Naive thymus-derived CD4-positive, alpha-beta T cell (primary cell): ENCODE results near the gene PLCL1. TPM values are rescaled to one million over a fixed set of nuclear protein-coding genes. Genes with fewer than 3 reads are reported as not detected.
"Not testable (repeated sequence)": the region's sequence is repeated elsewhere in the genome, so short reads cannot be mapped to it uniquely, and the experiment has no call there.

ENCODE experiments used
- ATAC-seq: fragments of 150-1000 bp; cut with Tn5 transposase; 2 replicates; pipeline ENCODE4 v1.10.0; 2021; ENCODE audit warnings: mild to moderate bottlenecking, moderate library complexity
- CTCF ChIA-PET: fragments of 350-600 bp; sonication (Branson Sonifier 250); formaldehyde crosslinking; loops from one replicate; lab custom pipeline; 2021; ENCODE audit warnings: antibody characterized with exemption; lab: Charles Lee
- POLR2A ChIA-PET: fragments of 350-600 bp; sonication (Branson Sonifier 250); formaldehyde crosslinking; loops from one replicate; lab custom pipeline; 2021; ENCODE audit warnings: antibody characterized with exemption, inconsistent platforms; lab: Charles Lee
- DNase-seq, 9 donors: peaks; one replicate each; pipeline versions ENCODE4 v3.0.0 to v3.0.0-alpha.2; 2020 to 2022; ENCODE audit warnings: mixed read lengths in 1 of 9
- H3K27ac ChIP-seq: one replicate; pipeline ENCODE4 v1.7.0; 2013; ENCODE audit warnings: mild to moderate bottlenecking, low read depth, low read length, moderate library complexity
- H3K27me3 ChIP-seq, 2 donors: one replicate each; pipeline ENCODE4 v1.7.0; 2013; ENCODE audit warnings: low read length in 2 of 2, mild to moderate bottlenecking in 2 of 2, moderate library complexity in 2 of 2; ENCODE audit not compliant: control insufficient read depth in 2 of 2, insufficient read depth in 2 of 2
- H3K36me3 ChIP-seq, 3 experiments: 1 replicate in 2 of 3; 2 replicates in 1 of 3; pipeline ENCODE4 v1.7.0; 2013; ENCODE audit warnings: low read length in 3 of 3, mild to moderate bottlenecking in 3 of 3, moderate library complexity in 1 of 3; ENCODE audit not compliant: insufficient read depth in 3 of 3, control insufficient read depth in 2 of 3
- H3K4me1 ChIP-seq, 2 donors: one replicate each; pipeline ENCODE4 v1.7.0; 2013; ENCODE audit warnings: low read length in 2 of 2, mild to moderate bottlenecking in 2 of 2, moderate library complexity in 1 of 2; ENCODE audit not compliant: control insufficient read depth in 2 of 2, insufficient read depth in 2 of 2
- H3K4me3 ChIP-seq: 2 replicates; pipeline ENCODE4 v1.7.0; 2013; ENCODE audit warnings: mild to moderate bottlenecking, low read length
- H3K9me3 ChIP-seq, 3 experiments: 1 replicate in 2 of 3; 2 replicates in 1 of 3; pipeline ENCODE4 v1.7.0; 2013; ENCODE audit warnings: low read length in 3 of 3; ENCODE audit not compliant: control insufficient read depth in 2 of 3
- H3K27ac Mint-ChIP-seq, 9 donors: one replicate each; pipeline ENCODE4 v1.8.0; 2020 to 2022; ENCODE audit warnings: mixed read lengths in 9 of 9, mild to moderate bottlenecking in 8 of 9, moderate library complexity in 5 of 9, inconsistent platforms in 2 of 9
- H3K27me3 Mint-ChIP-seq, 5 donors: one replicate each; pipeline ENCODE4 v1.8.0; 2021 to 2022; ENCODE audit warnings: mixed read lengths in 5 of 5, mild to moderate bottlenecking in 1 of 5
- H3K36me3 Mint-ChIP-seq, 5 donors: one replicate each; pipeline ENCODE4 v1.8.0; 2020 to 2022; ENCODE audit warnings: mixed read lengths in 5 of 5, mild to moderate bottlenecking in 3 of 5, inconsistent platforms in 1 of 5
- H3K4me1 Mint-ChIP-seq, 7 donors: one replicate each; pipeline ENCODE4 v1.8.0; 2020 to 2022; ENCODE audit warnings: mixed read lengths in 7 of 7, mild to moderate bottlenecking in 3 of 7, inconsistent platforms in 1 of 7
- H3K4me3 Mint-ChIP-seq, 10 donors: one replicate each; pipeline ENCODE4 v1.8.0; 2020 to 2022; ENCODE audit warnings: mild to moderate bottlenecking in 10 of 10, mixed read lengths in 10 of 10, moderate library complexity in 6 of 10, inconsistent platforms in 2 of 10
- H3K9me3 Mint-ChIP-seq, 11 donors: one replicate each; pipeline ENCODE4 v1.8.0; 2020 to 2022; ENCODE audit warnings: mixed read lengths in 11 of 11, mild to moderate bottlenecking in 4 of 11, inconsistent platforms in 1 of 11, moderate library complexity in 1 of 11
- intact Hi-C, 2 donors: fragments of 100-400 bp; cut with micrococcal nuclease; formaldehyde crosslinking; loops; one replicate each; pipeline ENCODE4 v1.15.1; 2023
- polyA plus RNA-seq, 2 donors: library from polyadenylated mRNA; unstranded; fragments of 300-500 nt; fragmentation: Illumina TruSeq; gene quantifications; one replicate each; pipeline ENCODE4 v1.2.3, GENCODE V29; 2021
- total RNA-seq, 6 experiments: library from RNA in 5 of 6; stranded (reverse) in 5 of 6; gene quantifications; 1 replicate in 5 of 6; 2 replicates in 1 of 6; pipeline ENCODE4 v1.2.3 and lab custom pipeline; 2021 to 2026

PLCL1 gene
- total and polyA plus RNA-seq, 7 experiments from 2014 or later = 1.8 to 33.7 (median 22.7) TPM

DNA sequence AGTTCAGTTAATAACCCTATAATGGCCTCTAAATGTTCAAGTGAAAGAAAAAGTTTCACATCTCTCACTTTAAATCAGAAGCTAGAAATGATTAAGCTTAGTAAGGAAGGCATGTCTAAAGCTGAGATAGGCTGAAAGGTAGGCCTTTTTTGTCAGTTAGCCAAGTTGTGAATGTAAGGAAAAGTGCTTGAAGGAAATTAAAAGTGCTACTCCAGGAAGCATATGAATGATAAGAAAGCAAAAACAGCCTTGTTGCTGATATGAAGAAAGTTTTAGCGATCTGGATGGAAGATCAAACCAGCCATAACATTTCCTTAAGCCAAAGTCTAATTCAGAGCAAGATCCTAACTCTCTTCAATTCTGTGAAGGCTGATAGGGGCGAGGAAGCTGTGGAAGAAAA is 10.1 kb downstream of the PLCL1 start:
- ATAC-seq (no peak), DNase-seq (no peak)
- H3K4me1 Mint-ChIP-seq = peaks cover 8 to 86% (median 76%) of the 10 kb centered on the region in 7 donors
- H3K36me3 ChIP-seq = peaks cover 0 to under 1% (median 0%) of the 10 kb centered on the region in 3 experiments
- intact Hi-C loops = loop anchor here in 1 of 2 donors (1.0 kb wide), 1 partner anchor 8 kb away; no protein-coding TSS in a partner anchor
- H3K4me3 Mint-ChIP-seq = peak overlapping the region; percentile 21 to 81 (median 67)
- no peaks in the 10 kb centered on the region for H3K27me3 Mint-ChIP-seq
- H3K4me1 ChIP-seq = peaks cover 0 to 31% of the 10 kb centered on the region in 2 donors
- peaks cover 4 to 32% (median 19%) of the 10 kb centered on the region in 5 donors for H3K36me3 Mint-ChIP-seq
- no peak overlapping the region for H3K4me3 ChIP-seq
- CTCF ChIA-PET = interaction anchor here (0.7 to 2.4 kb wide), 4 partner anchors 10 to 140 kb away, joined by 3 to 13 read pairs (median 6); no protein-coding TSS in a partner anchor
- peak overlapping the region in 8 of 9 donors; percentile 24 to 92 (median 66) for H3K27ac Mint-ChIP-seq
- H3K9me3 Mint-ChIP-seq = no peaks in the 10 kb centered on the region
- H3K27ac ChIP-seq = no peak overlapping the region
- POLR2A ChIA-PET = no interaction called here
- H3K9me3 ChIP-seq = no peaks in the 10 kb centered on the region
- no peaks in the 10 kb centered on the region for H3K27me3 ChIP-seq

- no peaks in the 10 kb centered on the region for H3K9me3 ChIP-seq
- intact Hi-C loops = loop anchor here in 1 of 2 donors (1.0 kb wide), 1 partner anchor 10 kb away; no protein-coding TSS in a partner anchor
- CTCF ChIA-PET = interaction anchor here (0.6 kb wide), 1 partner anchor 10 kb away, joined by 3 read pairs; no protein-coding TSS in a partner anchor
- peaks cover 0 to 17% of the 10 kb centered on the region in 2 donors for H3K4me1 ChIP-seq
- no peak for ATAC-seq
- Mint-ChIP-seq H3K36me3 (peaks cover 0 to 46% (median 30%) of the 10 kb centered on the region in 5 donors), H3K9me3 (no peaks in the 10 kb centered on the region), H3K27ac (peak overlapping the region in 4 of 9 donors; percentile 1 to 51 (median 18)), H3K4me3 (peak overlapping the region in 1 of 10 donors; percentile 15), H3K4me1 (peaks cover 0 to 87% (median 69%) of the 10 kb centered on the region in 7 donors), H3K27me3 (no peaks in the 10 kb centered on the region)
- no peak overlapping the region for H3K27ac ChIP-seq
- H3K4me3 ChIP-seq = no peak overlapping the region
- no peaks in the 10 kb centered on the region for H3K27me3 ChIP-seq
- H3K36me3 ChIP-seq = peaks cover 0 to 4% (median 0%) of the 10 kb centered on the region in 3 experiments
- DNase-seq = no peak
- POLR2A ChIA-PET = interaction anchor here (1.5 kb wide), 1 partner anchor 13 kb away, joined by 7 read pairs; no protein-coding TSS in a partner anchor
Observed at GRCh38 chr2:197821550-197822289, 17.3 kb downstream of the PLCL1 start.

DNA sequence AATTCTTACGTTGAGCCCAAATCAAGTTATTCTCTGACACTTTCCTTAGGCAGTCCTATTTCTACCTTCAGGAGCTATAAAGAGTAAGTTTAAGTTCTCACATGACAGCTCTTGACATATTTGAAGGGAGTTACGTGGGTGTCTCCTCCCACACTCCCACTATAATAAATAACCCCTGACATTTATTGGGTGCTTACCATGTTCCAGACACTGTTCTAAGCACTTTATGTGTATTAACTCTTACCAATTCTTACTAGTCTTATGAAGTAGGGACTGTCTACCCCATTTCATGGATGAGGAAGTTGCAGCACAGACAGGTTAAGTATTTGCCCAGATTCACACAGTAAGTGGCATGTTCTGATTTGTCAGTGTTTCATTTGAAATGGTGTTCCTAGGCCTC is 17.9 kb downstream of the PLCL1 start:
- DNase-seq = no peak
- H3K27me3 Mint-ChIP-seq = no peaks in the 10 kb centered on the region
- H3K4me1 Mint-ChIP-seq = peaks cover 0 to 87% (median 75%) of the 10 kb centered on the region in 7 donors
- ChIA-PET CTCF (no interaction called here), POLR2A (interaction anchor here (1.7 kb wide), 1 partner anchor 17 kb away, joined by 5 read pairs; no protein-coding TSS in a partner anchor)
- H3K27ac Mint-ChIP-seq = peak overlapping the region in 4 of 9 donors; percentile 10 to 51 (median 30)
- H3K9me3 Mint-ChIP-seq = no peaks in the 10 kb centered on the region
- peaks cover 0 to 17% of the 10 kb centered on the region in 2 donors for H3K4me1 ChIP-seq
- peaks cover 0 to 4% (median 0%) of the 10 kb centered on the region in 3 experiments for H3K36me3 ChIP-seq
- no peaks in the 10 kb centered on the region for H3K9me3 ChIP-seq
- no peak overlapping the region for H3K4me3 ChIP-seq
- H3K27ac ChIP-seq = no peak overlapping the region
- no peak overlapping the region for H3K4me3 Mint-ChIP-seq
- intact Hi-C loops = no loop called here
- H3K36me3 Mint-ChIP-seq = peaks cover 0 to 43% (median 26%) of the 10 kb centered on the region in 5 donors
- H3K27me3 ChIP-seq = no peaks in the 10 kb centered on the region
- no peak for ATAC-seq

- peaks cover 0 to 4% of the 10 kb centered on the region in 2 donors for H3K4me1 ChIP-seq
- H3K27ac ChIP-seq = no peak overlapping the region
- ChIA-PET CTCF (interaction anchor here (0.5 to 1.0 kb wide), 3 partner anchors 32 to 235 kb away, joined by 3 to 4 read pairs (median 3); no protein-coding TSS in a partner anchor), POLR2A (interaction anchor here (1.4 kb wide), 1 partner anchor 20 kb away, joined by 3 read pairs; no protein-coding TSS in a partner anchor)
- H3K4me1 Mint-ChIP-seq = peaks cover 0 to 54% (median 42%) of the 10 kb centered on the region in 7 donors
- intact Hi-C loops = loop anchor here in 1 of 2 donors (1.0 kb wide), 1 partner anchor 7 kb away; no protein-coding TSS in a partner anchor
- H3K9me3 Mint-ChIP-seq = peaks cover 5 to 23% (median 8%) of the 10 kb centered on the region in 11 donors
- no peaks in the 10 kb centered on the region for H3K27me3 ChIP-seq
- H3K27me3 Mint-ChIP-seq = no peaks in the 10 kb centered on the region
- no peak for ATAC-seq
- peak overlapping the region in 3 of 9 donors; percentile 29 to 63 (median 50) for H3K27ac Mint-ChIP-seq
- no peaks in the 10 kb centered on the region for H3K36me3 ChIP-seq
- no peak overlapping the region for H3K4me3 Mint-ChIP-seq
- H3K9me3 ChIP-seq = no peaks in the 10 kb centered on the region
- H3K36me3 Mint-ChIP-seq = peaks cover 8 to 27% (median 21%) of the 10 kb centered on the region in 5 donors
- DNase-seq = no peak
- H3K4me3 ChIP-seq = no peak overlapping the region
Observed at GRCh38 chr2:197827618-197828017, 23.2 kb downstream of the PLCL1 start.

- no peaks in the 10 kb centered on the region for H3K27me3 ChIP-seq
- H3K9me3 ChIP-seq = no peaks in the 10 kb centered on the region
- peaks cover 0 to 48% (median 38%) of the 10 kb centered on the region in 7 donors for H3K4me1 Mint-ChIP-seq
- H3K4me1 ChIP-seq = peaks cover 0 to 3% of the 10 kb centered on the region in 2 donors
- H3K9me3 Mint-ChIP-seq = peaks cover 5 to 31% (median 8%) of the 10 kb centered on the region in 11 donors
- H3K27ac Mint-ChIP-seq = no peak overlapping the region
- H3K36me3 ChIP-seq = no peaks in the 10 kb centered on the region
- no peak overlapping the region for H3K4me3 Mint-ChIP-seq
- no peaks in the 10 kb centered on the region for H3K27me3 Mint-ChIP-seq
- no peak for ATAC-seq
- intact Hi-C loops = loop anchor here in 1 of 2 donors (1.0 kb wide), 1 partner anchor 8 kb away; no protein-coding TSS in a partner anchor
- peaks cover 11 to 27% (median 21%) of the 10 kb centered on the region in 5 donors for H3K36me3 Mint-ChIP-seq
- H3K27ac ChIP-seq = no peak overlapping the region
- ChIA-PET CTCF (no interaction called here), POLR2A (interaction anchor here (1.2 kb wide), 1 partner anchor 10 kb away, joined by 4 read pairs; no protein-coding TSS in a partner anchor)
- H3K4me3 ChIP-seq = no peak overlapping the region
- no peak for DNase-seq
Observed at GRCh38 chr2:197828464-197829135, 24.2 kb downstream of the PLCL1 start.

- H3K27ac ChIP-seq, ATAC-seq, H3K9me3 ChIP-seq, POLR2A ChIA-PET, H3K4me3 ChIP-seq, intact Hi-C loops, DNase-seq, H3K36me3 ChIP-seq, H3K4me3 Mint-ChIP-seq, H3K27me3 Mint-ChIP-seq, CTCF ChIA-PET, H3K27me3 ChIP-seq: not testable (repeated sequence)
- H3K4me1 ChIP-seq = peaks cover 0 to 25% of the 10 kb centered on the region in 2 donors
- H3K36me3 Mint-ChIP-seq = peaks cover 11 to 23% (median 21%) of the 10 kb centered on the region in 5 donors
- peaks cover 15 to 66% (median 43%) of the 10 kb centered on the region in 7 donors for H3K4me1 Mint-ChIP-seq
- H3K9me3 Mint-ChIP-seq = peaks cover 5 to 47% (median 15%) of the 10 kb centered on the region in 11 donors
- H3K27ac Mint-ChIP-seq = peak overlapping the region in 7 of 9 donors; percentile 41 to 82 (median 66)
Observed at GRCh38 chr2:197834771-197835170, 30.4 kb downstream of the PLCL1 start.
